PFSK-1 (cell line): ENCODE measurements around the gene BZW2.

Source experiments
- POLR2AphosphoS5 ChIP-seq: IDR thresholded peaks from 2 replicates; pipeline ENCODE4 v1.6.1; 2012; ENCODE audit warnings: low read depth, mild to moderate bottlenecking, control low read depth, low read length, moderate library complexity
- SIN3A ChIP-seq: IDR thresholded peaks from 2 replicates; pipeline ENCODE4 v1.6.1; 2012; ENCODE audit warnings: mild to moderate bottlenecking, low read length, moderate library complexity, borderline replicate concordance; ENCODE audit not compliant: insufficient read depth

- TF ChIP-seq POLR2AphosphoS5, result no peak
- TF ChIP-seq SIN3A, result no peak
These were observed 92.2 kb downstream of the BZW2 start for GRCh38 chr7:16738011-16738688.
